H9 (cell line): Measurements from ENCODE around the gene RRAS. TPM values are rescaled to one million over a fixed set of nuclear protein-coding genes. Genes with fewer than 3 reads are reported as not detected.

ENCODE experiments used
- DNase-seq: peaks from one replicate; pipeline ENCODE4 v3.0.0-alpha.2; 2017
- H2AFZ ChIP-seq: one replicate; pipeline ENCODE4 v1.6.1; 2013; ENCODE audit warnings: mild to moderate bottlenecking, low read length, control low read depth, moderate library complexity
- H2AK5ac ChIP-seq: 2 replicates; pipeline ENCODE4 v1.6.1; 2013; ENCODE audit warnings: low read length, control low read depth, mixed read lengths; ENCODE audit not compliant: insufficient read length
- H2BK120ac ChIP-seq: one replicate; pipeline ENCODE4 v1.6.1; 2013; ENCODE audit warnings: low read depth, mild to moderate bottlenecking, low read length, control low read depth, inconsistent platforms; ENCODE audit not compliant: poor library complexity, severe bottlenecking
- H2BK12ac ChIP-seq: 2 replicates; pipeline ENCODE4 v1.6.1; 2013; ENCODE audit warnings: low read length, control low read depth, mixed read lengths, low read depth; ENCODE audit not compliant: insufficient read length
- H2BK15ac ChIP-seq: 2 replicates; pipeline ENCODE4 v1.6.1; 2013; ENCODE audit warnings: low read depth, low read length, control low read depth
- H2BK20ac ChIP-seq: one replicate; pipeline ENCODE4 v1.6.1; 2013; ENCODE audit warnings: low read depth, mild to moderate bottlenecking, low read length, control low read depth, inconsistent platforms; ENCODE audit not compliant: poor library complexity, severe bottlenecking
- H2BK5ac ChIP-seq: 2 replicates; pipeline ENCODE4 v1.6.1; 2013; ENCODE audit warnings: low read length, control low read depth, mixed read lengths; ENCODE audit not compliant: insufficient read length
- H3K14ac ChIP-seq: 2 replicates; pipeline ENCODE4 v1.6.1; 2013; ENCODE audit warnings: low read length, control low read depth; ENCODE audit not compliant: insufficient read depth
- H3K18ac ChIP-seq: 2 replicates; pipeline ENCODE4 v1.6.1; 2013; ENCODE audit warnings: low read depth, mild to moderate bottlenecking, mixed read lengths, low read length, control low read depth; ENCODE audit not compliant: insufficient read length
- H3K23ac ChIP-seq: 2 replicates; pipeline ENCODE4 v1.6.1; 2013; ENCODE audit warnings: low read length, control low read depth, mixed read lengths, low read depth; ENCODE audit not compliant: insufficient read length
- H3K23me2 ChIP-seq: 2 replicates; pipeline ENCODE4 v1.6.1; 2013; ENCODE audit warnings: low read depth, mild to moderate bottlenecking, mixed read lengths, low read length, control low read depth; ENCODE audit not compliant: insufficient read length, poor library complexity, severe bottlenecking
- H3K27ac ChIP-seq: 2 replicates; pipeline ENCODE4 v1.5.1; 2013; ENCODE audit warnings: low read length, control low read depth, mixed read lengths, low read depth; ENCODE audit not compliant: insufficient read length
- H3K27me3 ChIP-seq: 2 replicates; pipeline ENCODE4 v1.6.1; 2013; ENCODE audit warnings: low read length, control low read depth, inconsistent platforms; ENCODE audit not compliant: insufficient read depth
- H3K4ac ChIP-seq: 2 replicates; pipeline ENCODE4 v1.6.1; 2013; ENCODE audit warnings: low read depth, mild to moderate bottlenecking, control low read depth, inconsistent platforms, low read length, moderate library complexity
- H3K4me1 ChIP-seq: 2 replicates; pipeline ENCODE4 v1.6.1; 2013; ENCODE audit warnings: low read length, control low read depth, inconsistent platforms; ENCODE audit not compliant: insufficient read depth
- H3K4me2 ChIP-seq: 2 replicates; pipeline ENCODE4 v1.6.1; 2013; ENCODE audit warnings: low read length, control low read depth, mixed read lengths; ENCODE audit not compliant: insufficient read length, insufficient read depth
- H3K56ac ChIP-seq: 2 replicates; pipeline ENCODE4 v1.6.1; 2013; ENCODE audit warnings: low read depth, mild to moderate bottlenecking, mixed read lengths, low read length, control low read depth; ENCODE audit not compliant: insufficient read length
- H3K79me1 ChIP-seq: 2 replicates; pipeline ENCODE4 v1.6.1; 2013; ENCODE audit warnings: low read depth, mild to moderate bottlenecking, moderate library complexity, low read length, control low read depth, inconsistent platforms; ENCODE audit not compliant: insufficient read depth, poor library complexity, severe bottlenecking
- H3K79me2 ChIP-seq: 2 replicates; pipeline ENCODE4 v1.6.1; 2013; ENCODE audit warnings: low read length, control low read depth, inconsistent platforms; ENCODE audit not compliant: insufficient read depth
- H3K9ac ChIP-seq: 2 replicates; pipeline ENCODE4 v1.6.1; 2013; ENCODE audit warnings: low read length, control low read depth, mixed read lengths; ENCODE audit not compliant: insufficient read length; ENCODE audit errors: extremely low read depth
- H3K9me3 ChIP-seq: one replicate; pipeline ENCODE4 v1.6.1; 2013; ENCODE audit warnings: low read depth, low read length, inconsistent platforms; ENCODE audit not compliant: control insufficient read depth
- H3T11ph ChIP-seq: one replicate; pipeline ENCODE4 v1.6.1; 2013; ENCODE audit warnings: mild to moderate bottlenecking, low read length, control low read depth, inconsistent platforms
- H4K20me1 ChIP-seq: one replicate; pipeline ENCODE4 v1.6.1; 2013; ENCODE audit not compliant: control insufficient read depth, insufficient read length, insufficient read depth
- H4K5ac ChIP-seq: 2 replicates; pipeline ENCODE4 v1.6.1; 2013; ENCODE audit warnings: low read depth, mild to moderate bottlenecking, mixed read lengths, low read length, control low read depth; ENCODE audit not compliant: insufficient read length
- H4K8ac ChIP-seq: replicated peaks from 2 replicates; pipeline ENCODE4 v1.6.1; 2013; ENCODE audit warnings: low read length, control low read depth, mixed read lengths, low read depth; ENCODE audit not compliant: insufficient read length
- H4K91ac ChIP-seq: 2 replicates; pipeline ENCODE4 v1.6.1; 2013; ENCODE audit warnings: low read depth, mild to moderate bottlenecking, moderate library complexity, mixed read lengths, low read length, control low read depth; ENCODE audit not compliant: insufficient read length
- H3K27ac Mint-ChIP-seq, 3 experiments: 2 replicates in 2 of 3; 3 replicates in 1 of 3; pipeline ENCODE4 v1.8.0; 2020 to 2021; ENCODE audit warnings: mixed read lengths in 3 of 3, mild to moderate bottlenecking in 1 of 3, moderate library complexity in 1 of 3
- H3K27me3 Mint-ChIP-seq: 2 replicates; pipeline ENCODE4 v1.8.0; 2021; ENCODE audit warnings: low read depth, mild to moderate bottlenecking, moderate library complexity, mixed read lengths
- H3K36me3 Mint-ChIP-seq, 3 experiments: 2 replicates in 2 of 3; 3 replicates in 1 of 3; pipeline ENCODE4 v1.8.0; 2020 to 2021; ENCODE audit warnings: low read depth in 3 of 3, mixed read lengths in 3 of 3; ENCODE audit not compliant: insufficient read depth in 1 of 3
- H3K4me1 Mint-ChIP-seq, 2 experiments: 2 replicates each; pipeline ENCODE4 v1.8.0; 2020; ENCODE audit warnings: mixed read lengths in 2 of 2
- H3K4me3 Mint-ChIP-seq, 2 experiments: 2 replicates in 1 of 2; 3 replicates in 1 of 2; pipeline ENCODE4 v1.8.0; 2020 to 2021; ENCODE audit warnings: mild to moderate bottlenecking in 2 of 2, mixed read lengths in 2 of 2, moderate library complexity in 1 of 2
- H3K9me3 Mint-ChIP-seq, 2 experiments: 2 replicates in 1 of 2; 3 replicates in 1 of 2; pipeline ENCODE4 v1.8.0; 2020; ENCODE audit warnings: mild to moderate bottlenecking in 2 of 2, mixed read lengths in 2 of 2, moderate library complexity in 1 of 2
- CTCF ChIP-seq: fragments of 200-600 bp; sonication (generic); conservative IDR thresholded peaks from 3 replicates; pipeline ENCODE4 v1.8.0; 2021; ENCODE audit warnings: antibody characterized with exemption, mild to moderate bottlenecking
- WGBS: extraction: QIAGEN DNeasy Blood & Tissue Kit; methylation state at CpG from one replicate; pipeline ENCODE4 v1.1.7; 2013; ENCODE audit warnings: missing lambda C conversion rate, low lambda C conversion rate, mixed read lengths; ENCODE audit not compliant: insufficient read length; ENCODE audit errors: extremely low coverage; 5-methylcytosine and 5-hydroxymethylcytosine counted together
- total RNA-seq: library from RNA; stranded (reverse); gene quantifications from 2 replicates; pipeline ENCODE4 v1.2.1, GENCODE V29; 2021

The RRAS gene
- total RNA-seq, 1 experiment from 2014 or later, result 9.9 TPM

- no peak overlapping the region for H4K8ac ChIP-seq
- Mint-ChIP-seq H3K27ac (no peak overlapping the region), H3K36me3 (peaks cover 29 to 56% (median 55%) of the 10 kb centered on the region in 3 experiments), H3K4me1 (peaks cover 4 to 7% of the 10 kb centered on the region in 2 experiments), H3K27me3 (no peaks in the 10 kb centered on the region; the same call in 1 of the 2 replicates), H3K9me3 (no peaks in the 10 kb centered on the region), H3K4me3 (no peak overlapping the region)
- H3K23me2 ChIP-seq, result no peaks in the 10 kb centered on the region
- no peak overlapping the region for H3K14ac ChIP-seq
- no peak overlapping the region for H3K56ac ChIP-seq
- no peak overlapping the region for H2BK5ac ChIP-seq
- H3K18ac ChIP-seq, result no peak overlapping the region
- H4K91ac ChIP-seq, result no peak overlapping the region
- no peaks in the 10 kb centered on the region for H3K79me1 ChIP-seq
- no peak overlapping the region for H3T11ph ChIP-seq
- no peaks in the 10 kb centered on the region for H3K27me3 ChIP-seq
- H4K5ac ChIP-seq, result no peak overlapping the region
- no peak overlapping the region for H2BK12ac ChIP-seq
- H3K9ac ChIP-seq, result no peak overlapping the region
- WGBS, result no CpG with 5 or more reads among the region's 11 CpGs
- H3K4me2 ChIP-seq, result no peak overlapping the region
- H3K79me2 ChIP-seq, result no peaks in the 10 kb centered on the region
- no peak overlapping the region for H3K23ac ChIP-seq
- H3K4ac ChIP-seq, result no peak overlapping the region
- TF ChIP-seq CTCF, result no peak
- no peaks in the 10 kb centered on the region for H3K4me1 ChIP-seq
- no peak overlapping the region for H2AFZ ChIP-seq
- H2BK20ac ChIP-seq, result no peak overlapping the region
- H4K20me1 ChIP-seq, result peaks cover 2% of the 10 kb centered on the region
- no peak overlapping the region for H2BK120ac ChIP-seq
- H2BK15ac ChIP-seq, result no peak overlapping the region
- DNase-seq, result no peak
- H2AK5ac ChIP-seq, result no peak overlapping the region
- no peak overlapping the region for H3K27ac ChIP-seq
- no peaks in the 10 kb centered on the region for H3K9me3 ChIP-seq
Measured at GRCh38 chr19:49626226-49626625, 13.7 kb downstream of the RRAS start.
